Spleen (tissue), 11 donors: Measurements from ENCODE around the gene EXOC3. TPM values are rescaled to one million over a fixed set of nuclear protein-coding genes. Genes with fewer than 3 reads are reported as not detected.
A peak's percentile ranks its signal among the peaks of the same experiment; 100 is the strongest.

ENCODE experiments used
- DNase-seq: peaks from one replicate; pipeline ENCODE4 v3.0.0-alpha.2; 2020
- H3K27ac ChIP-seq, 8 donors: fragments of 200-600 bp; sonication (generic) in 7 of 8; 1 replicate in 4 of 8; 2 replicates in 4 of 8; pipeline versions ENCODE4 v1.5.0 to v1.8.0; 2016 to 2021; ENCODE audit warnings: inconsistent platforms in 4 of 8, mild to moderate bottlenecking in 4 of 8, moderate library complexity in 1 of 8
- H3K27me3 ChIP-seq, 7 donors: fragments of 200-600 bp; sonication (generic) in 6 of 7; replicated peaks in 1 of 7; 1 replicate in 4 of 7; 2 replicates in 3 of 7; pipeline versions ENCODE4 v1.5.0 to v1.8.0; 2016 to 2021; ENCODE audit warnings: inconsistent platforms in 3 of 7, mild to moderate bottlenecking in 1 of 7
- H3K36me3 ChIP-seq, 6 donors: fragments of 200-600 bp; sonication (generic) in 5 of 6; 1 replicate in 4 of 6; 2 replicates in 2 of 6; pipeline versions ENCODE4 v1.5.0 to v1.8.0; 2016 to 2021; ENCODE audit warnings: inconsistent platforms in 2 of 6
- H3K4me1 ChIP-seq, 6 donors: fragments of 200-600 bp; sonication (generic) in 5 of 6; 1 replicate in 3 of 6; 2 replicates in 3 of 6; pipeline versions ENCODE4 v1.5.0 to v1.8.0; 2016 to 2021; ENCODE audit warnings: inconsistent platforms in 3 of 6
- H3K4me3 ChIP-seq, 8 donors: fragments of 200-600 bp; sonication (generic) in 7 of 8; 1 replicate in 4 of 8; 2 replicates in 4 of 8; pipeline versions ENCODE4 v1.5.0 to v1.8.0; 2016 to 2021; ENCODE audit warnings: inconsistent platforms in 4 of 8, mild to moderate bottlenecking in 4 of 8, moderate library complexity in 2 of 8
- H3K9me3 ChIP-seq, 8 donors: fragments of 200-600 bp; sonication (generic) in 7 of 8; 1 replicate in 4 of 8; 2 replicates in 4 of 8; pipeline versions ENCODE4 v1.5.0 to v1.8.0; 2016 to 2021; ENCODE audit warnings: inconsistent platforms in 4 of 8
- POLR2A ChIP-seq, 3 donors: fragments of 450-650 bp; IDR thresholded peaks; one replicate each; pipeline ENCODE4 v1.5.1; 2017; ENCODE audit warnings: antibody characterized with exemption in 3 of 3, mild to moderate bottlenecking in 1 of 3
- POLR2AphosphoS5 ChIP-seq, 3 donors: sonication (generic); formaldehyde crosslinking; IDR thresholded peaks; one replicate each; pipeline ENCODE4 v1.5.1; 2017; ENCODE audit warnings: antibody characterized with exemption in 3 of 3
- WGBS, 5 donors: extraction: QIAGEN DNeasy Blood & Tissue Kit in 3 of 5; methylation state at CpG; one replicate each; pipeline versions ENCODE4 v1.1.5 to v1.1.7; 2013 to 2018; 5-methylcytosine and 5-hydroxymethylcytosine counted together
- intact Hi-C: fragments of 100-400 bp; cut with DNase I; formaldehyde crosslinking; loops from one replicate; pipeline ENCODE4 v1.15.0; 2023; ENCODE audit warnings: low total_unique reads
- polyA plus RNA-seq, 3 donors: library from polyadenylated mRNA; stranded (reverse); fragments of 200-250 nt; gene quantifications; one replicate each; pipeline ENCODE4 v1.2.1, GENCODE V29; 2013
- total RNA-seq, 7 donors: library from RNA; depleted of rRNA in 3 of 7; stranded (reverse); fragments of >200 nt in 3 of 7; fragmentation: NEBNext Ultra II Directional in 4 of 7; extraction: Animal tissue kit (Norgen Biotek cat#: 25700) in 4 of 7; gene quantifications; one replicate each; pipeline versions ENCODE4 v1.1.0 to v1.2.1, GENCODE V29; 2016 to 2021
- TF ChIP-seq, protein P1 (sequence below), 11 experiments: fragments of 200-600 bp in 7 of 11; fragments of 450-650 bp in 4 of 11; sonication (generic) in 4 of 11; IDR thresholded peaks in 8 of 11; conservative IDR thresholded peaks in 3 of 11; 1 replicate in 7 of 11; 2 replicates in 4 of 11; pipeline versions ENCODE4 v1.4.0 to v1.8.0; 2016 to 2021; ENCODE audit warnings: antibody characterized with exemption in 11 of 11, inconsistent platforms in 4 of 11, mild to moderate bottlenecking in 1 of 11
- donor health status: healthy with polysubstance abuse.
- donor health status: DM: no; HTN: no; CAD: no; lungs with moderate emphysema.
- donor health status: DM: no; HTN: no; CAD: no.
- donor health status: Bipolar disorder and iron deficiency.
- donor health status: healthy.
- donor health status: DM: no; HTN: no; CAD: no.
- donor health status: DM: yes; HTN: yes; CAD: no.

EXOC3 gene
- total and polyA plus RNA-seq, 10 donors = 22.7 to 87.0 (median 71.0) TPM

DNA sequence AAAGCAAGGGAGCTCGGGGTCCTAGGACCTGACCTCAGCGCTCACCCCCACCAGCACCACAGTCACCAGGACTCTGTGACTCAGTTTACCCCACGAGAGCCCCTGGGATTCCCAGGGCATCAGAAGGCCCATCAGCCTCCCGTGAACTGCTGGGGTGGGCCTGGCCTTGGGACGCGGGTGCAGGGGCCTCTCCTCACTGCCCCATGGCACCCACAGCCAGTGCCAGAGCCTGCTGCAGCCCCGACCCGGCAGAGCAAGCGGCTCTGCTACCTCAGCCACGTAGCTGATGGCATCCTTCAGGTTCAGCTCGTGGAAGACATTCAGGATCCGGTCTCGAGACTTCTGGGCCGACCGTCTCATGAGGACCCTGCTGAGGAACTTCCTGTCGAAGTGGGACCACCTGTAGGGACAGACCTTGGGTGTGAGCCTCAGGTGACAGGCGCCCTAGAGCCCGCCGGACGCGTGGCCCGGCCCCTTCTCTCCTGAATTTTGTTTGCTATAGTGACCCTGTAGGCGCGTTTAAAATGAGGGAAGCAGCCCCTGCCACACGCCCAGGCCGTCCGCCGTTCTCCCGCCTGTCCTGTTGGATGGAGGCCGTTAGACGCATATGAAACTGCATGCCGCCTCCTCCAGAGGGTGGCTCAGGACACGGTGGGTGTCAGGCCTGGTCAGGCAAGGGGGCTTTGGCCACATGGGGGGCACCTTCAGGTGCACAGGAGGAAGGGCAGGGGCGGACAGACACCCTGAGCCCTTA, 36.8 kb downstream of the EXOC3 start:
- Histone ChIP-seq H3K4me3 (no peak overlapping the region), H3K9me3 (no peaks in the 10 kb centered on the region), H3K27ac (no peak overlapping the region), H3K27me3 (peaks cover 0 to 99% (median 90%) of the 10 kb centered on the region in 7 donors), H3K4me1 (peaks cover 4 to 16% (median 8%) of the 10 kb centered on the region in 6 donors), H3K36me3 (no peaks in the 10 kb centered on the region)
- no peak for DNase-seq
- TF ChIP-seq POLR2A (IDR thresholded peaks at IDR 0.05) (no peak), POLR2AphosphoS5 (IDR thresholded peaks at IDR 0.05) (peak in 1 of 3 donors; percentile 7)
- TF ChIP-seq, protein P1, sequence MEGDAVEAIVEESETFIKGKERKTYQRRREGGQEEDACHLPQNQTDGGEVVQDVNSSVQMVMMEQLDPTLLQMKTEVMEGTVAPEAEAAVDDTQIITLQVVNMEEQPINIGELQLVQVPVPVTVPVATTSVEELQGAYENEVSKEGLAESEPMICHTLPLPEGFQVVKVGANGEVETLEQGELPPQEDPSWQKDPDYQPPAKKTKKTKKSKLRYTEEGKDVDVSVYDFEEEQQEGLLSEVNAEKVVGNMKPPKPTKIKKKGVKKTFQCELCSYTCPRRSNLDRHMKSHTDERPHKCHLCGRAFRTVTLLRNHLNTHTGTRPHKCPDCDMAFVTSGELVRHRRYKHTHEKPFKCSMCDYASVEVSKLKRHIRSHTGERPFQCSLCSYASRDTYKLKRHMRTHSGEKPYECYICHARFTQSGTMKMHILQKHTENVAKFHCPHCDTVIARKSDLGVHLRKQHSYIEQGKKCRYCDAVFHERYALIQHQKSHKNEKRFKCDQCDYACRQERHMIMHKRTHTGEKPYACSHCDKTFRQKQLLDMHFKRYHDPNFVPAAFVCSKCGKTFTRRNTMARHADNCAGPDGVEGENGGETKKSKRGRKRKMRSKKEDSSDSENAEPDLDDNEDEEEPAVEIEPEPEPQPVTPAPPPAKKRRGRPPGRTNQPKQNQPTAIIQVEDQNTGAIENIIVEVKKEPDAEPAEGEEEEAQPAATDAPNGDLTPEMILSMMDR (IDR thresholded peaks at IDR 0.05 in 8 of 11, conservative IDR thresholded peaks at IDR 0.05 in 3 of 11) = no peak
- intact Hi-C loops = no loop called here
- 81 to 88% (median 84%) methylated on average over 29 to 34 of the region's 34 CpGs for WGBS, 5 donors

DNA sequence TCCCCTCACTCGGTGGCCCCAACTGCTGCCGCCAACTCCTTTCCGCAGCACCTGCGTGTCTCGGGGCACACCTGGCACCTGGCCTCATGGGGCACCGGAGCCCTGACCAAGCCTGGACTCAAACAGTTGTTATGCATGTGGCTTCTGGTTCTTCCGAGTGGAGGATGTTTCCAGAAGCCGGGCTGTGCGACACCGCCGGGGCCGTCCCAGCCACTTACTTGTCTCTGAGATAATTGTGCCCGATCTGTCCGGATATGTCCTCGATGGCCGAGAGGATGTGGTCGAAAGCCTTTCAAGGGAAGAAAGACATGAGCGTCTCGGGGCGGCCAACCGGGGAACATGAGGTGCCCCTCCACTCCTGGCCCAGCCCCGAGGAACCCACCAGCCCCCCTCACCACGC, 38.4 kb downstream of the EXOC3 start:
- peaks cover 0 to 17% (median 6%) of the 10 kb centered on the region in 6 donors for H3K4me1 ChIP-seq
- H3K27me3 ChIP-seq = peaks cover 0 to 99% (median 83%) of the 10 kb centered on the region in 7 donors
- no peaks in the 10 kb centered on the region for H3K36me3 ChIP-seq
- intact Hi-C loops = no loop called here
- no peak for DNase-seq
- TF ChIP-seq POLR2AphosphoS5 (IDR thresholded peaks at IDR 0.05) (no peak), POLR2A (IDR thresholded peaks at IDR 0.05) (no peak)
- TF ChIP-seq, protein P1 (IDR thresholded peaks at IDR 0.05 in 8 of 11, conservative IDR thresholded peaks at IDR 0.05 in 3 of 11) = no peak
- H3K27ac ChIP-seq = no peak overlapping the region
- H3K9me3 ChIP-seq = no peaks in the 10 kb centered on the region
- 81 to 97% (median 89%) methylated on average over 14 to 23 of the region's 23 CpGs for WGBS, 5 donors
- no peak overlapping the region for H3K4me3 ChIP-seq

DNA sequence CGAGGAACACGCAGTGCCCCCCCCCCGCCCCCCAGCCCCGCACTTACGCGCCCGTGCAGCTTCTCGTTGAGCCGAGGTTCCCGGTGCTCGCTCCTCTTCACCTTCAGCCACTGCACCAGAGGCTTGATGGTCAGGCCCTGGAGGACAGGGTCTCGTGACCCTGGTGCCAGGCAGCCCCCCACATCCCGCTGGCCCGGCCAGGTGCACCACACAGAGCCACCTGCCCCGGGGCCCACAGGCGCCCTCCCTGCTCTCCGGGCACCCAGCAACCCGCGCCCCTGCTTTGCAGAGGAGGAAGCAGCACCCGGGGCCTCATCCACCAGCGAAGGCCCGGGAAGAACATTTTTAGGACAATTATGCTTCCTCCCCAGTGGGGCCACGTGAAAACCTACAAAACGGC, 39.0 kb downstream of the EXOC3 start:
- no peak for DNase-seq
- Histone ChIP-seq H3K36me3 (no peaks in the 10 kb centered on the region), H3K4me1 (peaks cover 0 to 18% (median 7%) of the 10 kb centered on the region in 6 donors), H3K27me3 (peaks cover 0 to 94% (median 77%) of the 10 kb centered on the region in 7 donors), H3K9me3 (no peaks in the 10 kb centered on the region), H3K4me3 (no peak overlapping the region), H3K27ac (no peak overlapping the region)
- TF ChIP-seq POLR2AphosphoS5 (IDR thresholded peaks at IDR 0.05) = no peak
- 25 to 70% (median 62%) methylated on average over 2 to 24 of the region's 24 CpGs for WGBS, 5 donors
- intact Hi-C loops = no loop called here

DNA sequence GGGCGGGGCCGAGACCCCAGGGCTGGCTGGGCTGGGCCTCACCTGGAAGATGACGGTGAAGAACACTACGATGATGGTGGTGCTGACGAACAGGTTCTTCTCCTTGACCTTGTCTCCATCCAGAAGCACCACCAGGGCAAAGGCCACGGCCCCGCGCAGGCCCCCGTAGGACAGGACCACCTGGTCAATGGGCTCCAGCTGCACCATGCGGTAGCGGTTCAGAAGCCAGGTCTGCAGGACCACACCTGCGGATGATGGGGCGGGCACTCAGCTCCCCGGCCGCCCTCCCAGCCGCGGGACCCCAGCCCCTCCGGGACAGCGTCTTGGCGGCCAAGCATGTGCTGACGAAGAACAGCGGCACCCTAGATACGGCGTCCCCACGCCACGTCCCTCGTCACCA, 39.5 kb downstream of the EXOC3 start:
- H3K4me3 ChIP-seq = no peak overlapping the region
- H3K4me1 ChIP-seq = peaks cover 0 to 18% (median 7%) of the 10 kb centered on the region in 6 donors
- intact Hi-C loops = no loop called here
- H3K27ac ChIP-seq = no peak overlapping the region
- no peaks in the 10 kb centered on the region for H3K9me3 ChIP-seq
- WGBS, 5 donors = 93 to 98% (median 96%) methylated on average over 23 to 27 of the region's 27 CpGs
- TF ChIP-seq, protein P1 (IDR thresholded peaks at IDR 0.05 in 8 of 11, conservative IDR thresholded peaks at IDR 0.05 in 3 of 11) = no peak
- TF ChIP-seq POLR2A (IDR thresholded peaks at IDR 0.05) = no peak
- TF ChIP-seq POLR2AphosphoS5 (IDR thresholded peaks at IDR 0.05) = no peak
- H3K27me3 ChIP-seq = peaks cover 0 to 89% (median 72%) of the 10 kb centered on the region in 7 donors
- no peaks in the 10 kb centered on the region for H3K36me3 ChIP-seq
- no peak for DNase-seq
